GM12878 (cell line): ENCODE results near the gene SCRN2.

Experiments
- CHD1 ChIP-seq: IDR thresholded peaks from 2 replicates; pipeline ENCODE4 v1.6.1; 2012; ENCODE audit warnings: low read depth, low read length, improper control_type of control experiment
- CREM ChIP-seq: IDR thresholded peaks from 2 replicates; pipeline ENCODE4 v1.6.1; 2014; ENCODE audit warnings: antibody characterized with exemption, low read depth
- ESRRA ChIP-seq: IDR thresholded peaks from 2 replicates; pipeline ENCODE4 v1.6.1; 2012; ENCODE audit warnings: mild to moderate bottlenecking, low read length, improper control_type of control experiment
- FOS ChIP-seq: IDR thresholded peaks from 3 replicates; pipeline ENCODE4 v1.6.1; 2011; ENCODE audit warnings: borderline replicate concordance; ENCODE audit not compliant: insufficient read length; ENCODE audit errors: extremely low read depth
- GABPA ChIP-seq: IDR thresholded peaks from 2 replicates; pipeline ENCODE4 v1.6.1; 2014; ENCODE audit warnings: antibody characterized with exemption, low read depth, mild to moderate bottlenecking, inconsistent platforms
- JUND ChIP-seq: IDR thresholded peaks from 2 replicates; pipeline ENCODE4 v1.6.1; 2012; ENCODE audit warnings: low read depth, mild to moderate bottlenecking, low read length, improper control_type of control experiment, moderate library complexity
- NR2C2 ChIP-seq: IDR thresholded peaks from 2 replicates; pipeline ENCODE4 v1.6.1; 2011; ENCODE audit warnings: borderline replicate concordance, low read depth; ENCODE audit not compliant: control insufficient read depth, insufficient read length
- POLR2AphosphoS5 ChIP-seq: IDR thresholded peaks from 2 replicates; pipeline ENCODE4 v1.6.1; 2011; ENCODE audit warnings: mild to moderate bottlenecking, low read length, inconsistent platforms
- TAF1 ChIP-seq: IDR thresholded peaks from 2 replicates; pipeline ENCODE4 v1.6.1; 2011; ENCODE audit warnings: mild to moderate bottlenecking, low read depth, low read length, borderline replicate concordance
- TF ChIP-seq, protein P1 (sequence below), 3 experiments: IDR thresholded peaks in 2 of 3; conservative IDR thresholded peaks in 1 of 3; 2 replicates each; pipeline ENCODE4 v1.5.1; 2011; ENCODE audit warnings: low read depth in 3 of 3, low read length in 3 of 3, mild to moderate bottlenecking in 3 of 3, control low read depth in 2 of 3, moderate library complexity in 2 of 3, inconsistent platforms in 1 of 3, mixed read lengths in 1 of 3; ENCODE audit not compliant: control insufficient read depth in 2 of 3, insufficient read depth in 1 of 3; ENCODE audit errors: extremely low read depth in 1 of 3
- TF ChIP-seq, protein P2 (sequence below): fragments of 450-650 bp; IDR thresholded peaks from 2 replicates; pipeline ENCODE4 v1.6.1; 2016; ENCODE audit warnings: mild to moderate bottlenecking

DNA sequence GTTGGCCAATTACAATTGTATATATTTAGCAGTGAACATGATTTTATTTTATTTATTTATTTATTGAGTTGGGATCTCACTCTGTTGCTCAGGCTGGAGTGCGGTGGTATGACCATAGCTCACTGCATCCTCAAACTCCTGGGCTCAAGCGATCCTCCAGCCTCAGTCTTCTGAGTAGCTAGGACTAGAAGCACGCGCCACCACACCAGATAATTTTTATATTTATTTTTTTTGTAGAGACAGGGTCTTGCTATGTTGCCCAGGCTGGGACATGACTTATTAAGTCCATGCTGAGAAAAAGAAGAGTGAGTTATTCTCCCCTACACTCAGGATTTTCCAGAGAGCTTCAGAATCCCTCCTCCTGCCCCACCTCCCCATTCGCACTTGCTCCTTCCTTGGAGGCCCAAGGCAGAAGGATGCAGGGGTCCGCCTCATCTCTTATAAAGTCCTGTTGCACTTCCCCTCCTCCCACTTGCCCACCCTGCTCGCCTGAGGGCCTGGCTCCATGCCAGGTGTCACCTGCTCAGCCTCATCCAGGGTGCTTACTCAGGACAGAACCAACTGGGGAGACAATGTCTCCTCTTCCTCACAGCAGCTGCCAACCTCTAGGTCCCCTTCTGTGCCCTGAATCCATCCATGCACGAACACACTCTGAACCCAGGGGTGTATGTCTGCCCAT lies 38.8 kb upstream of the SCRN2 start:
- TF ChIP-seq, protein P1, sequence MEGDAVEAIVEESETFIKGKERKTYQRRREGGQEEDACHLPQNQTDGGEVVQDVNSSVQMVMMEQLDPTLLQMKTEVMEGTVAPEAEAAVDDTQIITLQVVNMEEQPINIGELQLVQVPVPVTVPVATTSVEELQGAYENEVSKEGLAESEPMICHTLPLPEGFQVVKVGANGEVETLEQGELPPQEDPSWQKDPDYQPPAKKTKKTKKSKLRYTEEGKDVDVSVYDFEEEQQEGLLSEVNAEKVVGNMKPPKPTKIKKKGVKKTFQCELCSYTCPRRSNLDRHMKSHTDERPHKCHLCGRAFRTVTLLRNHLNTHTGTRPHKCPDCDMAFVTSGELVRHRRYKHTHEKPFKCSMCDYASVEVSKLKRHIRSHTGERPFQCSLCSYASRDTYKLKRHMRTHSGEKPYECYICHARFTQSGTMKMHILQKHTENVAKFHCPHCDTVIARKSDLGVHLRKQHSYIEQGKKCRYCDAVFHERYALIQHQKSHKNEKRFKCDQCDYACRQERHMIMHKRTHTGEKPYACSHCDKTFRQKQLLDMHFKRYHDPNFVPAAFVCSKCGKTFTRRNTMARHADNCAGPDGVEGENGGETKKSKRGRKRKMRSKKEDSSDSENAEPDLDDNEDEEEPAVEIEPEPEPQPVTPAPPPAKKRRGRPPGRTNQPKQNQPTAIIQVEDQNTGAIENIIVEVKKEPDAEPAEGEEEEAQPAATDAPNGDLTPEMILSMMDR (IDR thresholded peaks at IDR 0.05 in 2 of 3, conservative IDR thresholded peaks at IDR 0.05 in 1 of 3; ENCODE audit: control insufficient read depth in 2 of 3, extremely low read depth in 1 of 3, insufficient read depth in 1 of 3, low read depth in 3 of 3, low read length in 3 of 3): no peak
- no peak for TF ChIP-seq FOS
- no peak for TF ChIP-seq NR2C2
- no peak for TF ChIP-seq JUND
- TF ChIP-seq TAF1: no peak
- TF ChIP-seq CREM: no peak
- TF ChIP-seq, protein P2, sequence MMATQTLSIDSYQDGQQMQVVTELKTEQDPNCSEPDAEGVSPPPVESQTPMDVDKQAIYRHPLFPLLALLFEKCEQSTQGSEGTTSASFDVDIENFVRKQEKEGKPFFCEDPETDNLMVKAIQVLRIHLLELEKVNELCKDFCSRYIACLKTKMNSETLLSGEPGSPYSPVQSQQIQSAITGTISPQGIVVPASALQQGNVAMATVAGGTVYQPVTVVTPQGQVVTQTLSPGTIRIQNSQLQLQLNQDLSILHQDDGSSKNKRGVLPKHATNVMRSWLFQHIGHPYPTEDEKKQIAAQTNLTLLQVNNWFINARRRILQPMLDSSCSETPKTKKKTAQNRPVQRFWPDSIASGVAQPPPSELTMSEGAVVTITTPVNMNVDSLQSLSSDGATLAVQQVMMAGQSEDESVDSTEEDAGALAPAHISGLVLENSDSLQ: no peak
- no peak for TF ChIP-seq POLR2AphosphoS5
- no peak for TF ChIP-seq CHD1
- no peak for TF ChIP-seq GABPA
- TF ChIP-seq ESRRA: no peak
